Glutamatergic neuron (in vitro differentiated cells): ENCODE measurements around the gene USP40. TPM values are rescaled to one million over a fixed set of nuclear protein-coding genes. Genes with fewer than 3 reads are reported as not detected.

ENCODE experiments used
- DNase-seq: peaks from one replicate; pipeline ENCODE4 v3.0.0; 2022
- H3K27ac Mint-ChIP-seq: one replicate; pipeline ENCODE4 v1.8.0; 2020; ENCODE audit warnings: mild to moderate bottlenecking, mixed read lengths, inconsistent platforms; ENCODE audit not compliant: unreplicated experiment
- H3K27me3 Mint-ChIP-seq: one replicate; pipeline ENCODE4 v1.8.0; 2020; ENCODE audit warnings: mild to moderate bottlenecking, moderate library complexity, mixed read lengths, inconsistent platforms; ENCODE audit not compliant: unreplicated experiment
- H3K36me3 Mint-ChIP-seq: one replicate; pipeline ENCODE4 v1.8.0; 2020; ENCODE audit warnings: mild to moderate bottlenecking, mixed read lengths, inconsistent platforms; ENCODE audit not compliant: unreplicated experiment
- H3K4me1 Mint-ChIP-seq: one replicate; pipeline ENCODE4 v1.8.0; 2020; ENCODE audit warnings: mild to moderate bottlenecking, low read depth, mixed read lengths, inconsistent platforms; ENCODE audit not compliant: unreplicated experiment
- H3K4me3 Mint-ChIP-seq: one replicate; pipeline ENCODE4 v1.8.0; 2020; ENCODE audit warnings: mild to moderate bottlenecking, mixed read lengths, inconsistent platforms; ENCODE audit not compliant: unreplicated experiment
- H3K9me3 Mint-ChIP-seq: one replicate; pipeline ENCODE4 v1.8.0; 2020; ENCODE audit warnings: mild to moderate bottlenecking, moderate library complexity, mixed read lengths, inconsistent platforms; ENCODE audit not compliant: unreplicated experiment
- total RNA-seq: library from RNA; stranded (reverse); fragmentation: NEBNext Ultra II Directional; extraction: Animal tissue kit (Norgen Biotek cat#: 25700); gene quantifications from one replicate; pipeline ENCODE4 v1.2.1, GENCODE V29; 2021; ENCODE audit not compliant: unreplicated experiment
- TF ChIP-seq, protein P1 (sequence below): fragments of 200-600 bp; sonication (generic); IDR thresholded peaks from one replicate; pipeline ENCODE4 v1.5.0; 2021; ENCODE audit not compliant: partially characterized antibody, unreplicated experiment

The USP40 gene
- total RNA-seq, 1 donor from 2014 or later, result 21.8 TPM

DNA sequence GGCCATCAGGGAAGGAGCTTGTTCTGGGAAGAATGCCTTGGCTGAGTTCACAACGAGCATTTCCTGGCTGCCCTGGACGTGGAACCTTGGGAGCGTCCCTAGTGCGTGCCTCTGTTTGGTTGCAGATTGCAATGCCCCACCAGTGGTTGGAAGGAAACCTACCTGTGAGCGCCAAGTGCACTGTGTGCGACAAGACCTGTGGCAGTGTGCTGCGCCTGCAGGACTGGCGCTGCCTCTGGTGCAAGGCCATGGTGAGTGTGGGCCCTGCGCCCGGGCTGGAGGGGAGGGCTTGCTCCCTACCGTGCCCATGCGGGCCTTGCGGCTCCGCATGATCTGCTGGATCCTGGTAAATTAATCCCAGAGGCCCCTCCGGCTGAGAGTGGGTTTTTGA lies 130.4 kb downstream of the USP40 start:
- Mint-ChIP-seq H3K27ac (no peak overlapping the region), H3K36me3 (no peaks in the 10 kb centered on the region), H3K4me3 (no peak overlapping the region), H3K27me3 (no peaks in the 10 kb centered on the region), H3K4me1 (peaks cover 8% of the 10 kb centered on the region), H3K9me3 (no peaks in the 10 kb centered on the region)
- no peak for DNase-seq
- TF ChIP-seq, protein P1, sequence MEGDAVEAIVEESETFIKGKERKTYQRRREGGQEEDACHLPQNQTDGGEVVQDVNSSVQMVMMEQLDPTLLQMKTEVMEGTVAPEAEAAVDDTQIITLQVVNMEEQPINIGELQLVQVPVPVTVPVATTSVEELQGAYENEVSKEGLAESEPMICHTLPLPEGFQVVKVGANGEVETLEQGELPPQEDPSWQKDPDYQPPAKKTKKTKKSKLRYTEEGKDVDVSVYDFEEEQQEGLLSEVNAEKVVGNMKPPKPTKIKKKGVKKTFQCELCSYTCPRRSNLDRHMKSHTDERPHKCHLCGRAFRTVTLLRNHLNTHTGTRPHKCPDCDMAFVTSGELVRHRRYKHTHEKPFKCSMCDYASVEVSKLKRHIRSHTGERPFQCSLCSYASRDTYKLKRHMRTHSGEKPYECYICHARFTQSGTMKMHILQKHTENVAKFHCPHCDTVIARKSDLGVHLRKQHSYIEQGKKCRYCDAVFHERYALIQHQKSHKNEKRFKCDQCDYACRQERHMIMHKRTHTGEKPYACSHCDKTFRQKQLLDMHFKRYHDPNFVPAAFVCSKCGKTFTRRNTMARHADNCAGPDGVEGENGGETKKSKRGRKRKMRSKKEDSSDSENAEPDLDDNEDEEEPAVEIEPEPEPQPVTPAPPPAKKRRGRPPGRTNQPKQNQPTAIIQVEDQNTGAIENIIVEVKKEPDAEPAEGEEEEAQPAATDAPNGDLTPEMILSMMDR, result no peak

DNA sequence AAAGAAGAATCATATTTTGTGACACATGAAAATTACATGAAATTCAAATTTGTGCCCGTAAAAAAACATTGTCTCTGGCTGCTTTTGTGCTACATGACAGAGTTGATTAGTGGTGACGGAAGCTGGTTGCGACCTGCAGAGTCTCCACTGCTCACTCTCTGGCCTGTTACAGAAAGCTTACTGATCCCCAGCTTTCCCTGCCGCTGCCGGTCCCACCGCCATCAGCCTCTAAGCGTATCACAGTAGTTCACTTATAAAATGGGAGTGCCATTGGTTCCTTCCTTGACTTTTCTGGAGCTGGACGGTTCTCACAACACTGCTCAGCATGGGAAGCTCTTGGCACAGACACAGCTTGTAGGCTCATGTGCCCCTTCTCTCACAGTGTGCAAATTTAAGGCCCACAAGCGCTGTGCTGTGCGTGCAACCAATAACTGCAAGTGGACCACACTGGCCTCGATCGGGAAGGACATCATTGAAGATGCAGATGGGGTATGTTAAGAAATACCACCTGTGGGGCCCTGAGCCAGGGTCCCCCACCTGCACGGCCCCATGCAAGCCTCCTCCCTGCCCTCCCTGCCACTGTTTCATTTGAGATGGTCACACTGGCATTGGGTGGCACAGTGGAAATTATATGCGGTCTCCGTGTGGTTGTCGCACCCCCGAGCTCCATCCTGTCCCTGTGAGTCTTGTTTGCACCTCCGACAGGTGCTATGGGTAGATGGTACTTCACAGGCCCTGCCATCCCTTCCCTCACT lies 131.0 kb downstream of the USP40 start:
- Mint-ChIP-seq H3K4me1 (peaks cover 8% of the 10 kb centered on the region), H3K36me3 (no peaks in the 10 kb centered on the region), H3K4me3 (no peak overlapping the region), H3K9me3 (no peaks in the 10 kb centered on the region), H3K27ac (no peak overlapping the region), H3K27me3 (no peaks in the 10 kb centered on the region)
- no peak for DNase-seq
- TF ChIP-seq, protein P1, result no peak

DNA sequence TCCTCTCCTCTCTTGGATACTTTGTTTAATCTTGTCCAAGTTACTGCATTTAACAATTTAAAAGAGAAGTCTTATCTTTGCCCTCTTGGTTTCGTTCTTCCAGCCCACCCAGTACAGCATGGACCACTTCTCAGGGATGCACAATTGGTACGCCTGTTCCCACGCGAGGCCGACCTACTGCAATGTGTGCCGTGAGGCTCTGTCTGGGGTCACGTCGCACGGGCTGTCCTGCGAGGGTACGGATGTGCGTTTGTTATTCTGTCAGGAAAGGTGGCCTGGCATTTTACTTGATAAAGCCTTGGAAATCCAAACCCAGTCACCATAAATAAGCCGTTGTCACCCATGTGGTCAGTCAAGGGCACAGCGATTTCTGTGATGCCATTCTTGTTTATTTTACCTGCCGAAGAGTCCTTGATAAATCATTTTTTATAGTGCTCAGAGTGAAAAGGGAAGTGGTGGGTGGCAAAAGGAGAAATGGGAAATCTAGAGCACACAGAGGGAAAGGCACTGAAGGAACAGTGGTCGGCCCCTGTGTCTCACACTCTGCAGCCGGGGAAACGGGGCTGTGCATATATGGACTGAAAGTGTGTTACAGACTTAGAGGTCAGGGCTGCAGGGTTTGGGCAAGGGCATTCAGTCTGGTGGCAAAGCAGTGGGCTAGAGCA lies 131.8 kb downstream of the USP40 start:
- H3K9me3 Mint-ChIP-seq, result no peaks in the 10 kb centered on the region
- H3K27me3 Mint-ChIP-seq, result no peaks in the 10 kb centered on the region
- TF ChIP-seq, protein P1, result no peak
- H3K27ac Mint-ChIP-seq, result no peak overlapping the region
- H3K36me3 Mint-ChIP-seq, result no peaks in the 10 kb centered on the region
- H3K4me3 Mint-ChIP-seq, result no peak overlapping the region
- no peak for DNase-seq
- H3K4me1 Mint-ChIP-seq, result peaks cover 13% of the 10 kb centered on the region

DNA sequence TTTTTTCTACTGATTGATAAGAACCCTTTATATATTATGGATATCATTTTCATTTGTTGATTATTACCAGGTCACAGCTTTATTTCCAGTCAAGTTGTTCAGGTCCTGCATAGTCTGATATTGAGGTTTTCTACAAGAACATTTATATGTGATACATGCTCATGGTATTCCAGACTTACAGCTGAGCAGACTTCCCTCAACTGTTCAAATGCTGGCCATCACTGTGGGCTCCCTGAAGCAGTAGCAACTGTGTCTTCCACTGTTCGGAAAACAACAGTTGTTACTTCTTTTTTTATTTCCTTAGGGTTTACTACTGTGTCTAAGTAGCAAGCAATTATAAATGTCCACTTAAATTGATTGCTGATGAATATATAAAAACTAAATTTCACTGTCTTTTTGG lies 132.8 kb downstream of the USP40 start:
- H3K4me1 Mint-ChIP-seq, result peaks cover 18% of the 10 kb centered on the region
- H3K27me3 Mint-ChIP-seq, result no peaks in the 10 kb centered on the region
- no peak overlapping the region for H3K27ac Mint-ChIP-seq
- H3K9me3 Mint-ChIP-seq, result peaks cover 1% of the 10 kb centered on the region
- DNase-seq, result no peak
- TF ChIP-seq, protein P1, result no peak
- H3K4me3 Mint-ChIP-seq, result no peak overlapping the region
- no peaks in the 10 kb centered on the region for H3K36me3 Mint-ChIP-seq

DNA sequence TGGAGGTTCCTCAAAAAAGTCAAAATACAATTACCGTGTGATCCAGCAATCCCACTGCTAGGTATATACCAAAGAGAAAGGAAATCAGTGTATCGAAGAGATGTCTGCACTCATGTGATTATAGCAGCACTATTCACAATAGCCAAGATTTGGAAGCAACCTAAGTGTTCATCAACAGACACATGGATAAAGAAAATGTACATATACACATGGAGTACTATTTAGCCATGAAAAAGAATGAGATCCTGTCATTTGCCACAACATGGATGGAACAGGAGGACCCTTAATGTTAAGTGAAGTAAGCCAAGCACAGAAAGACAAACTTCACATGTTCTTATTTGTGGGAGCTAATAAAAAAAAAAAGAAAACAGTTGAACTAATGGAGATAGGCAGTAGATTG lies 133.6 kb downstream of the USP40 start:
- Mint-ChIP-seq H3K4me1 (peaks cover 18% of the 10 kb centered on the region), H3K4me3 (no peak overlapping the region), H3K9me3 (peaks cover 1% of the 10 kb centered on the region), H3K27ac (no peak overlapping the region), H3K27me3 (no peaks in the 10 kb centered on the region), H3K36me3 (no peaks in the 10 kb centered on the region)
- no peak for DNase-seq
- TF ChIP-seq, protein P1, result no peak
